ENCODE results near the gene HSD17B13.

Gene HSD17B13

DNA sequence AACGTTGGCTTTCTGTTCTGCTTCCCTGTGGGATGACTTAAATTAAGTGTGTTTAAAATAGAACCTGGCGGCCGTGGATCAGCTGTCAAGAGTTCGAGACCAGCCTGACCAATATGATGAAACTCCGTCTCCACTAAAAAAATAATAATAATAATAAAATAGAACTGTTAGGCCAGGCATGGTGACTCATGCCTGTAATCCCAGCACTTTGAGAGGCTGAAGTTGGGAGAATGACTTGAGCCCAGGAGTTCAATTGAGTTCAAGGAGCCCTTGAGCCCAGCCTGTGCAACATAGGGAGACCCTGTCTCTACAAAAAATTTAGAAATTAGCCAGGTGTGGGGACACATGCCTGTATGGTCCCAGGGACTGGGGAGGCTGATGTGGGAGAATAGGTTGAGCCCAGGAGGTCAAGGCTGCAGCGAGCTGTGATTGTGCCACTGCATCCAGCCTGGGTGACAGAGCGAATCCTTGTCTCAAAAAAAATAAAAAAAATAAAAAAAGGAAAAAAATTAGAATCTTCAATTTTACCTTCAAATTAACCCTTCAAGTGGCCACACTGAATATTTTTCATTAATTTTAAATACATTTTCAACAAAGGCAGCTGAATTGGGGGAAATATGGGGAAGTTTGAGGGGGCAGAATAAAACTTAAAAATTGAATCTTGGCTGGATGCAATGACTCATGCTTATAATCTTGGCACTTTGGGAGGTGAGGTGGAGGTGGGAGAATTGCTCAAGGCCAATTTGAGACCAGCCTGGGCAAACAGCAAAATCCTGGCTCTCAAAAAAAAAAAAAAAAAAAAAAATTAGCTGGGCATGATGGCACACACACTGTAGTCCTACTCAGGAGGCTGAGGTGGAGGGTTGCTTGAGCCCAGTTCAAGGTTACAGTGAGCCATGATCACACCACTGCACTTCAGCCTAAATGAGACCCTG is 31.8 kb upstream of the HSD17B13 start:
- H2BK12ac ChIP-seq (ENCODE audit: low read length in 2 of 2), result no peak overlapping the region
- DNase-seq, result peak; percentile 53
- H3K23ac ChIP-seq (ENCODE audit: low read length in 2 of 2), result no peak overlapping the region
- no peak overlapping the region for H3K14ac ChIP-seq (ENCODE audit: low read length in 2 of 2)
- H3K36me3 ChIP-seq (ENCODE audit: control insufficient read depth in 1 of 2, insufficient read depth in 2 of 2, low read depth in 1 of 2, low read length in 2 of 2), result peaks cover 0 to 27% of the 10 kb centered on the region in 2 experiments
- peak overlapping the region; percentile 85 for H3K9ac ChIP-seq (ENCODE audit: low read length)
- H2BK5ac ChIP-seq (ENCODE audit: low read depth, low read length, poor library complexity, severe bottlenecking), result no peak overlapping the region
- H2BK120ac ChIP-seq (ENCODE audit: low read depth, low read length), result no peak overlapping the region
- no peak overlapping the region for H2AK5ac ChIP-seq (ENCODE audit: low read length, severe bottlenecking)
- H3K4me3 ChIP-seq (ENCODE audit: insufficient read depth in 1 of 2, low read depth in 1 of 2, low read length in 2 of 2), result peak overlapping the region in 1 of 2 experiments; percentile 43
- no peak overlapping the region for H2AFZ ChIP-seq (ENCODE audit: low read depth, low read length)
- H2BK15ac ChIP-seq (ENCODE audit: low read depth, poor library complexity, severe bottlenecking), result no peak overlapping the region
- H4K8ac ChIP-seq (ENCODE audit: low read length), result no peak overlapping the region
- H3K79me1 ChIP-seq (replicated peaks; ENCODE audit: low read length, poor library complexity, severe bottlenecking), result peaks cover 1% of the 10 kb centered on the region
- H3K4me2 ChIP-seq (ENCODE audit: low read length, poor library complexity, severe bottlenecking), result no peak overlapping the region
- no peak overlapping the region for H3K27ac ChIP-seq (ENCODE audit: low read length, poor library complexity, severe bottlenecking)
- H3K4ac ChIP-seq (ENCODE audit: low read depth in 1 of 2, low read length in 2 of 2), result no peak overlapping the region
- no peaks in the 10 kb centered on the region for H3K27me3 ChIP-seq (ENCODE audit: control insufficient read depth in 1 of 2, insufficient read depth in 1 of 2, low read length in 2 of 2)
- H3K9me3 ChIP-seq (ENCODE audit: control insufficient read depth, low read length), result no peaks in the 10 kb centered on the region
- peaks cover 3% of the 10 kb centered on the region for H3K4me1 ChIP-seq (ENCODE audit: control insufficient read depth, insufficient read depth, low read depth, low read length)
- no peak overlapping the region for H3K18ac ChIP-seq (ENCODE audit: low read depth in 1 of 2, low read length in 2 of 2)
- 63% methylated on average over 1 of the region's 7 CpGs for WGBS
- no peak overlapping the region for H4K91ac ChIP-seq (ENCODE audit: low read length)

DNA sequence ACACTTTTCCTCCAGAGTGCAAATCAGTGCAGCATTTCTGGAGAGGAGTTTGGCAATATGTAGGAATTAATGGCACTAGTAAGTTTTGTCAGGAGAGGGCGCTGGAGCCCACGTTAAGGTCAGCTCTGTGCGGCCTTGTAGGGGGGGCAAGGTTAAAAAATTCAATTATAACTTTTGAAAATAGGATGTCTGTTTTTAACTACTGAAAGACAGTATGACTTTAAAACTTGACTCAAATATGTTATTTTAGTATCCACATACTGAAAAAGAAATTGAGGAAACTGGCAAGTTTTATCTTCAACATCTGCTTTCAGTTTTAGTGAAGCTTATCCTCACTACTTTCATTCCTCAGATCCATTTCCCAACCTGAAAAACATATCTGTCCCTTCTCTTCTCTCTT is 30.9 kb upstream of the HSD17B13 start:
- whole genome bisulfite sequencing, result 23% methylated on average over 2 of the region's 3 CpGs
- peaks cover 1% of the 10 kb centered on the region for H3K79me1 ChIP-seq (replicated peaks; ENCODE audit: low read length, poor library complexity, severe bottlenecking)

GRCh38 chr4:87345139-87345538 is 22.5 kb upstream of the HSD17B13 start:
- H3K79me1 ChIP-seq (replicated peaks; ENCODE audit: low read length, poor library complexity, severe bottlenecking), result peaks cover 1% of the 10 kb centered on the region
- no peak overlapping the region for H4K8ac ChIP-seq (ENCODE audit: low read length)
- no peaks in the 10 kb centered on the region for H3K4me1 ChIP-seq (ENCODE audit: control insufficient read depth, insufficient read depth, low read depth, low read length)
- H3K14ac ChIP-seq (ENCODE audit: low read length in 2 of 2), result no peak overlapping the region
- H3K36me3 ChIP-seq (ENCODE audit: control insufficient read depth in 1 of 2, insufficient read depth in 2 of 2, low read depth in 1 of 2, low read length in 2 of 2), result peaks cover 10 to 34% of the 10 kb centered on the region in 2 experiments
- no peak overlapping the region for H2BK5ac ChIP-seq (ENCODE audit: low read depth, low read length, poor library complexity, severe bottlenecking)
- DNase-seq, result no peak
- no peak overlapping the region for H2AK5ac ChIP-seq (ENCODE audit: low read length, severe bottlenecking)
- H2BK15ac ChIP-seq (ENCODE audit: low read depth, poor library complexity, severe bottlenecking), result no peak overlapping the region
- H3K9me3 ChIP-seq (ENCODE audit: control insufficient read depth, low read length), result peaks cover 19% of the 10 kb centered on the region
- H3K23ac ChIP-seq (ENCODE audit: low read length in 2 of 2), result no peak overlapping the region
- no peak overlapping the region for H3K18ac ChIP-seq (ENCODE audit: low read depth in 1 of 2, low read length in 2 of 2)
- H4K91ac ChIP-seq (ENCODE audit: low read length), result no peak overlapping the region
- H2BK12ac ChIP-seq (ENCODE audit: low read length in 2 of 2), result no peak overlapping the region
- no peak overlapping the region for H3K4ac ChIP-seq (ENCODE audit: low read depth in 1 of 2, low read length in 2 of 2)
- no peak overlapping the region for H3K27ac ChIP-seq (ENCODE audit: low read length, poor library complexity, severe bottlenecking)
- H3K4me2 ChIP-seq (ENCODE audit: low read length, poor library complexity, severe bottlenecking), result no peak overlapping the region
- no peak overlapping the region for H3K9ac ChIP-seq (ENCODE audit: low read length)
- H3K4me3 ChIP-seq (ENCODE audit: insufficient read depth in 1 of 2, low read depth in 1 of 2, low read length in 2 of 2), result peak overlapping the region in 1 of 2 experiments; percentile 41
- H3K27me3 ChIP-seq (ENCODE audit: control insufficient read depth in 1 of 2, insufficient read depth in 1 of 2, low read length in 2 of 2), result no peaks in the 10 kb centered on the region
- H2BK120ac ChIP-seq (ENCODE audit: low read depth, low read length), result no peak overlapping the region
- H2AFZ ChIP-seq (ENCODE audit: low read depth, low read length), result no peak overlapping the region

More for the DNA sequence above, 30.9 kb upstream of the HSD17B13 start:
- Histone ChIP-seq H2BK12ac (ENCODE audit: low read length in 2 of 2) (no peak overlapping the region), H3K4ac (ENCODE audit: low read depth in 1 of 2, low read length in 2 of 2) (no peak overlapping the region), H3K18ac (ENCODE audit: low read depth in 1 of 2, low read length in 2 of 2) (no peak overlapping the region), H3K4me1 (ENCODE audit: control insufficient read depth, insufficient read depth, low read depth, low read length) (peaks cover 3% of the 10 kb centered on the region), H3K4me2 (ENCODE audit: low read length, poor library complexity, severe bottlenecking) (no peak overlapping the region), H3K14ac (ENCODE audit: low read length in 2 of 2) (no peak overlapping the region), H3K9me3 (ENCODE audit: control insufficient read depth, low read length) (no peaks in the 10 kb centered on the region), H3K36me3 (ENCODE audit: control insufficient read depth in 1 of 2, insufficient read depth in 2 of 2, low read depth in 1 of 2, low read length in 2 of 2) (peaks cover 0 to 19% of the 10 kb centered on the region in 2 experiments), H2AFZ (ENCODE audit: low read depth, low read length) (no peak overlapping the region), H3K27me3 (ENCODE audit: control insufficient read depth in 1 of 2, insufficient read depth in 1 of 2, low read length in 2 of 2) (no peaks in the 10 kb centered on the region), H4K8ac (ENCODE audit: low read length) (no peak overlapping the region), H3K27ac (ENCODE audit: low read length, poor library complexity, severe bottlenecking) (no peak overlapping the region), H4K91ac (ENCODE audit: low read length) (no peak overlapping the region), H2BK120ac (ENCODE audit: low read depth, low read length) (no peak overlapping the region), H3K4me3 (ENCODE audit: insufficient read depth in 1 of 2, low read depth in 1 of 2, low read length in 2 of 2) (peak overlapping the region in 1 of 2 experiments; percentile 43), H2BK5ac (ENCODE audit: low read depth, low read length, poor library complexity, severe bottlenecking) (no peak overlapping the region), H2BK15ac (ENCODE audit: low read depth, poor library complexity, severe bottlenecking) (no peak overlapping the region), H3K9ac (ENCODE audit: low read length) (peak overlapping the region; percentile 85), H3K23ac (ENCODE audit: low read length in 2 of 2) (no peak overlapping the region), H2AK5ac (ENCODE audit: low read length, severe bottlenecking) (no peak overlapping the region)
- peak; percentile 62 for DNase-seq

DNA sequence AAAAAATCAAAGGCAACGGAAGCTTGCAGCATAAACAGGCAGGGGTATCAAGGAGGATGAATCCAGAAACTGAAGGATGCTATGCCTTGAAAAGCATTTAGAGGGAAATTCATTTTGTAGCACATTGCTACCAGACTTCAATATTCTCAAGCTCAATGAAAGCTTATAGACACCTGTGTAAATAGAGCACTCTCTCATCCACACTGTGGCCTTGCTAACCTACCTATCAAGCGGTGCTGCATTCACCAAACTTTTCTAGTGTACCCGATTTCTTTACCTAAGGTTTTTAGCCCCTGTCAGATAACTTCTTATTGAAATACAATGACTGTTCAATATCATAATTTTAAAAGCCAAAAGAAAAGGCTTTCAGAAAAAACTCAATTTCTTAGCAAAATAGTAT is 20.2 kb upstream of the HSD17B13 start:
- Histone ChIP-seq H4K91ac (ENCODE audit: low read length) (no peak overlapping the region), H3K27ac (ENCODE audit: low read length, poor library complexity, severe bottlenecking) (no peak overlapping the region), H2BK15ac (ENCODE audit: low read depth, poor library complexity, severe bottlenecking) (no peak overlapping the region), H3K4me3 (ENCODE audit: insufficient read depth in 1 of 2, low read depth in 1 of 2, low read length in 2 of 2) (no peak overlapping the region), H2BK12ac (ENCODE audit: low read length in 2 of 2) (no peak overlapping the region), H3K27me3 (ENCODE audit: control insufficient read depth in 1 of 2, insufficient read depth in 1 of 2, low read length in 2 of 2) (no peaks in the 10 kb centered on the region), H2AK5ac (ENCODE audit: low read length, severe bottlenecking) (no peak overlapping the region), H4K8ac (ENCODE audit: low read length) (no peak overlapping the region), H3K18ac (ENCODE audit: low read depth in 1 of 2, low read length in 2 of 2) (no peak overlapping the region), H3K79me1 (replicated peaks; ENCODE audit: low read length, poor library complexity, severe bottlenecking) (peaks cover 1% of the 10 kb centered on the region), H3K14ac (ENCODE audit: low read length in 2 of 2) (no peak overlapping the region), H2AFZ (ENCODE audit: low read depth, low read length) (no peak overlapping the region), H3K4ac (ENCODE audit: low read depth in 1 of 2, low read length in 2 of 2) (no peak overlapping the region), H3K4me1 (ENCODE audit: control insufficient read depth, insufficient read depth, low read depth, low read length) (no peaks in the 10 kb centered on the region), H3K4me2 (ENCODE audit: low read length, poor library complexity, severe bottlenecking) (no peak overlapping the region), H3K9ac (ENCODE audit: low read length) (no peak overlapping the region), H3K36me3 (ENCODE audit: control insufficient read depth in 1 of 2, insufficient read depth in 2 of 2, low read depth in 1 of 2, low read length in 2 of 2) (peaks cover 16 to 55% of the 10 kb centered on the region in 2 experiments), H3K23ac (ENCODE audit: low read length in 2 of 2) (no peak overlapping the region), H3K9me3 (ENCODE audit: control insufficient read depth, low read length) (peaks cover 19% of the 10 kb centered on the region), H2BK5ac (ENCODE audit: low read depth, low read length, poor library complexity, severe bottlenecking) (no peak overlapping the region), H2BK120ac (ENCODE audit: low read depth, low read length) (no peak overlapping the region)
- DNase-seq, result no peak
- 90% methylated on average over 2 of the region's 3 CpGs for WGBS

All from mesenchymal stem cell (in vitro differentiated cells and primary cell).